ENCODE results near the gene IL32. TPM values are rescaled to one million over a fixed set of nuclear protein-coding genes. Genes with fewer than 3 reads are reported as not detected.

The IL32 gene
- total and polyA plus RNA-seq, 9 of the 15 experiments (the other 6 are each of a cell fraction or from before 2014, with no cell fraction given), result 0.21 to 2.2 (median 0.37) TPM; not detected in 3

DNA sequence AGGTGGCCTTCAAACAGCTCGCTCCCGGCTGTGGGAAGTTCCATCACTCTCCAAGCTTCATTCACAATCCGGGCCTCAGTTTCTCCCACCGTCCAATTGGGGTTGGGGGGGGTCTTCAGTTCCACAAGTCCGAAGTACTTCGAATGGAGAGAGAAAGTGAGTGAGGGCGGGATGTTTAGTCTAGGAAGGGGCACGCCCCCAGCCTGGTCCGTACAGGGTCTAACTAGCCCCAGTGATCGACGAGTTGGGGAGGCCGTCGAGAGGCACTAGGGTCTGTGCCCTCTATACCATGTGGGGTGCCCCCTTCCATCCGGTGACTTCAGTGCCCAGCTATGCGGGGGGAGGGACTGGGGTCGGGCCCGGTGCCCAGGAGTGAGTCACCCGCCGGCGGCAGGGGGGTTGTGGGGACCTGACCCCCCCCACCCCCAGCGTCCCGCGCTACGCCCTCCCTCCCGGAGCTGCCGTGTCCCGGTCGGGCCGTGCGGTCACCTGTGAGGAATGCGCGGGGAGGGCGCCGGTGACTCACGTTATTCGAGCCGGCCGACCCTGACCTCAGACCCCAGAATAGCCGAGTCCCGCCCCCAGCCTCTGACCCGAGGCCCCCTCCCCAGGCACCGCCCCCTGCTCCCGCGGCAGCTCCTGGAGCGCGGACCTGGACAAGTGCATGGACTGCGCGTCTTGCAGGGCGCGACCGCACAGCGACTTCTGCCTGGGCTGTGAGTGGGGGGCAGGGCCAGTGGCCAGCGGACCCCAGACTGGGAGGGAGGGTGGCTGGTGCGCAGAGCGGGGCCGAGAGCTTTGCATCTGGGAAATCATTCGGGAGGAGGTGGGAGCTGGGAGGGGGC, 44.6 kb upstream of the IL32 start (continued):
- TF ChIP-seq, protein P1, sequence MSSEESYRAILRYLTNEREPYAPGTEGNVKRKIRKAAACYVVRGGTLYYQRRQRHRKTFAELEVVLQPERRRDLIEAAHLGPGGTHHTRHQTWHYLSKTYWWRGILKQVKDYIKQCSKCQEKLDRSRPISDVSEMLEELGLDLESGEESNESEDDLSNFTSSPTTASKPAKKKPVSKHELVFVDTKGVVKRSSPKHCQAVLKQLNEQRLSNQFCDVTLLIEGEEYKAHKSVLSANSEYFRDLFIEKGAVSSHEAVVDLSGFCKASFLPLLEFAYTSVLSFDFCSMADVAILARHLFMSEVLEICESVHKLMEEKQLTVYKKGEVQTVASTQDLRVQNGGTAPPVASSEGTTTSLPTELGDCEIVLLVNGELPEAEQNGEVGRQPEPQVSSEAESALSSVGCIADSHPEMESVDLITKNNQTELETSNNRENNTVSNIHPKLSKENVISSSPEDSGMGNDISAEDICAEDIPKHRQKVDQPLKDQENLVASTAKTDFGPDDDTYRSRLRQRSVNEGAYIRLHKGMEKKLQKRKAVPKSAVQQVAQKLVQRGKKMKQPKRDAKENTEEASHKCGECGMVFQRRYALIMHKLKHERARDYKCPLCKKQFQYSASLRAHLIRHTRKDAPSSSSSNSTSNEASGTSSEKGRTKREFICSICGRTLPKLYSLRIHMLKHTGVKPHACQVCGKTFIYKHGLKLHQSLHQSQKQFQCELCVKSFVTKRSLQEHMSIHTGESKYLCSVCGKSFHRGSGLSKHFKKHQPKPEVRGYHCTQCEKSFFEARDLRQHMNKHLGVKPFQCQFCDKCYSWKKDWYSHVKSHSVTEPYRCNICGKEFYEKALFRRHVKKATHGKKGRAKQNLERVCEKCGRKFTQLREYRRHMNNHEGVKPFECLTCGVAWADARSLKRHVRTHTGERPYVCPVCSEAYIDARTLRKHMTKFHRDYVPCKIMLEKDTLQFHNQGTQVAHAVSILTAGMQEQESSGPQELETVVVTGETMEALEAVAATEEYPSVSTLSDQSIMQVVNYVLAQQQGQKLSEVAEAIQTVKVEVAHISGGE (CRISPR knock-in tag; IDR thresholded peaks at IDR 0.05), result no peak
- TF ChIP-seq ZNF695 (CRISPR knock-in tag; IDR thresholded peaks at IDR 0.05), result no peak
- no peak for TF ChIP-seq FOXK2 (conservative IDR thresholded peaks at IDR 0.05 in 1 of 2, IDR thresholded peaks at IDR 0.05 in 1 of 2; ENCODE audit: low read depth in 2 of 2)
- TF ChIP-seq, protein P2, sequence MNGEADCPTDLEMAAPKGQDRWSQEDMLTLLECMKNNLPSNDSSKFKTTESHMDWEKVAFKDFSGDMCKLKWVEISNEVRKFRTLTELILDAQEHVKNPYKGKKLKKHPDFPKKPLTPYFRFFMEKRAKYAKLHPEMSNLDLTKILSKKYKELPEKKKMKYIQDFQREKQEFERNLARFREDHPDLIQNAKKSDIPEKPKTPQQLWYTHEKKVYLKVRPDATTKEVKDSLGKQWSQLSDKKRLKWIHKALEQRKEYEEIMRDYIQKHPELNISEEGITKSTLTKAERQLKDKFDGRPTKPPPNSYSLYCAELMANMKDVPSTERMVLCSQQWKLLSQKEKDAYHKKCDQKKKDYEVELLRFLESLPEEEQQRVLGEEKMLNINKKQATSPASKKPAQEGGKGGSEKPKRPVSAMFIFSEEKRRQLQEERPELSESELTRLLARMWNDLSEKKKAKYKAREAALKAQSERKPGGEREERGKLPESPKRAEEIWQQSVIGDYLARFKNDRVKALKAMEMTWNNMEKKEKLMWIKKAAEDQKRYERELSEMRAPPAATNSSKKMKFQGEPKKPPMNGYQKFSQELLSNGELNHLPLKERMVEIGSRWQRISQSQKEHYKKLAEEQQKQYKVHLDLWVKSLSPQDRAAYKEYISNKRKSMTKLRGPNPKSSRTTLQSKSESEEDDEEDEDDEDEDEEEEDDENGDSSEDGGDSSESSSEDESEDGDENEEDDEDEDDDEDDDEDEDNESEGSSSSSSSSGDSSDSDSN (IDR thresholded peaks at IDR 0.05; ENCODE audit: borderline replicate concordance in 1 of 2, low read depth in 2 of 2, low read length in 2 of 2), result no peak
- TF ChIP-seq CHD4 (IDR thresholded peaks at IDR 0.05; ENCODE audit: insufficient read depth, insufficient replicate concordance, low read depth, low read length, poor library complexity, severe bottlenecking), result no peak
- no peak for TF ChIP-seq ZNF347 (CRISPR knock-in tag; IDR thresholded peaks at IDR 0.05; ENCODE audit: low read depth)
- no peak for TF ChIP-seq DDX20 (tag; IDR thresholded peaks at IDR 0.05; ENCODE audit: low read depth)
- no peak for TF ChIP-seq HNRNPLL (IDR thresholded peaks at IDR 0.05; ENCODE audit: low read depth, low read length, poor library complexity, severe bottlenecking)
- TF ChIP-seq BDP1 (IDR thresholded peaks at IDR 0.05; ENCODE audit: insufficient read depth, insufficient read length), result no peak
- TF ChIP-seq HMG20A (CRISPR knock-in tag; conservative IDR thresholded peaks at IDR 0.05), result no peak
- no peak for TF ChIP-seq ZNF717 (CRISPR knock-in tag; IDR thresholded peaks at IDR 0.05)
- TF ChIP-seq, protein P3, sequence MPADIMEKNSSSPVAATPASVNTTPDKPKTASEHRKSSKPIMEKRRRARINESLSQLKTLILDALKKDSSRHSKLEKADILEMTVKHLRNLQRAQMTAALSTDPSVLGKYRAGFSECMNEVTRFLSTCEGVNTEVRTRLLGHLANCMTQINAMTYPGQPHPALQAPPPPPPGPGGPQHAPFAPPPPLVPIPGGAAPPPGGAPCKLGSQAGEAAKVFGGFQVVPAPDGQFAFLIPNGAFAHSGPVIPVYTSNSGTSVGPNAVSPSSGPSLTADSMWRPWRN (IDR thresholded peaks at IDR 0.05; ENCODE audit: low read depth), result no peak
- no peak for TF ChIP-seq CBX8 (IDR thresholded peaks at IDR 0.05; ENCODE audit: borderline replicate concordance, extremely low read depth, low read depth, low read length, poor library complexity, severe bottlenecking)
- TF ChIP-seq JUNB (CRISPR knock-in tag; conservative IDR thresholded peaks at IDR 0.05), result no peak
- TF ChIP-seq ZC3H4 (CRISPR knock-in tag; IDR thresholded peaks at IDR 0.05; ENCODE audit: borderline replicate concordance), result peak; percentile 88
- TF ChIP-seq STAG1 (CRISPR knock-in tag; IDR thresholded peaks at IDR 0.05; ENCODE audit: borderline replicate concordance), result no peak
- TF ChIP-seq, protein P4, sequence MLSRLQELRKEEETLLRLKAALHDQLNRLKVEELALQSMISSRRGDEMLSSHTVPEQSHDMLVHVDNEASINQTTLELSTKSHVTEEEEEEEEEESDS (CRISPR knock-in tag; IDR thresholded peaks at IDR 0.05), result no peak
- no peak for TF ChIP-seq ZNF57 (CRISPR knock-in tag; IDR thresholded peaks at IDR 0.05)
